IMR-90 (cell line): ENCODE data around the gene ADGRG1. TPM values are rescaled to one million over a fixed set of nuclear protein-coding genes. Genes with fewer than 3 reads are reported as not detected.

Source experiments
- ATAC-seq: fragments of 200-7000 bp; cut with Tn5 transposase; 2 replicates; pipeline ENCODE4 v1.9.1; 2020; ENCODE audit warnings: low read depth, mild to moderate bottlenecking, moderate library complexity
- BruUV-seq: library from RNA; stranded (reverse); fragments of 400-500 nt; replicated peaks from 2 replicates; lab custom pipeline; 2021; lab: Mats Ljungman, UMichigan
- CTCF ChIA-PET: fragments of 300-600 bp; formaldehyde crosslinking; extraction: SDS; loops from one replicate; lab custom pipeline; 2021; ENCODE audit warnings: antibody characterized with exemption; lab: Yijun Ruan, JAX
- POLR2A ChIA-PET: fragments of 300-600 bp; sonication (Branson Sonifier 250); formaldehyde crosslinking; loops from one replicate; lab custom pipeline; 2022; ENCODE audit warnings: antibody characterized with exemption; ENCODE audit not compliant: unreplicated experiment; lab: Charles Lee
- DNase-seq: peaks from one replicate; pipeline ENCODE4 v3.0.0; 2013
- H2AFZ ChIP-seq: replicated peaks from 2 replicates; pipeline ENCODE3; 2013; ENCODE audit warnings: low read length, mild to moderate bottlenecking; ENCODE audit not compliant: poor library complexity
- H2AK5ac ChIP-seq: 2 replicates; pipeline ENCODE4 v1.6.1; 2013; ENCODE audit warnings: low read depth, low read length, inconsistent platforms
- H2AK9ac ChIP-seq: replicated peaks from 2 replicates; pipeline ENCODE3; 2013; ENCODE audit warnings: mild to moderate bottlenecking, low read depth, low read length, moderate library complexity; ENCODE audit not compliant: poor library complexity
- H2BK120ac ChIP-seq: 2 replicates; pipeline ENCODE4 v1.6.1; 2013; ENCODE audit warnings: low read depth, low read length, inconsistent platforms
- H2BK15ac ChIP-seq: 3 replicates; pipeline ENCODE4 v1.6.1; 2013; ENCODE audit warnings: low read depth, low read length, inconsistent platforms
- H2BK20ac ChIP-seq: 2 replicates; pipeline ENCODE4 v1.6.1; 2013; ENCODE audit warnings: low read depth, mild to moderate bottlenecking, inconsistent platforms, low read length, moderate library complexity
- H2BK5ac ChIP-seq: 2 replicates; pipeline ENCODE4 v1.6.1; 2013; ENCODE audit warnings: mild to moderate bottlenecking, low read depth, low read length, inconsistent platforms; ENCODE audit not compliant: poor library complexity, severe bottlenecking
- H3K14ac ChIP-seq: replicated peaks from 2 replicates; pipeline ENCODE4 v1.6.1; 2013; ENCODE audit warnings: low read depth, low read length, inconsistent platforms
- H3K18ac ChIP-seq: 2 replicates; pipeline ENCODE4 v1.6.1; 2013; ENCODE audit warnings: low read depth, low read length, control low read depth
- H3K23ac ChIP-seq: 2 replicates; pipeline ENCODE4 v1.6.1; 2013; ENCODE audit warnings: low read depth, low read length, inconsistent platforms
- H3K27ac ChIP-seq: 2 replicates; pipeline ENCODE4 v1.5.1; 2013; ENCODE audit warnings: mild to moderate bottlenecking, control low read depth, low read length; ENCODE audit not compliant: insufficient read depth
- H3K27me3 ChIP-seq: 2 replicates; pipeline ENCODE4 v1.6.1; 2013; ENCODE audit warnings: low read length; ENCODE audit not compliant: control insufficient read depth, insufficient read depth
- H3K36me3 ChIP-seq: 2 replicates; pipeline ENCODE4 v1.6.1; 2013; ENCODE audit warnings: low read length, mixed read lengths; ENCODE audit not compliant: control insufficient read depth, insufficient read depth
- H3K4ac ChIP-seq: 2 replicates; pipeline ENCODE4 v1.6.1; 2013; ENCODE audit warnings: low read depth, low read length, inconsistent platforms
- H3K4me1 ChIP-seq: 2 replicates; pipeline ENCODE4 v1.6.1; 2013; ENCODE audit warnings: low read length, mixed read lengths; ENCODE audit not compliant: control insufficient read depth, insufficient read depth
- H3K4me2 ChIP-seq: 2 replicates; pipeline ENCODE4 v1.6.1; 2013; ENCODE audit warnings: low read depth, mild to moderate bottlenecking, control low read depth, low read length, moderate library complexity
- H3K4me3 ChIP-seq: 2 replicates; pipeline ENCODE4 v1.5.1; 2013; ENCODE audit warnings: low read depth, mild to moderate bottlenecking, control low read depth, low read length, moderate library complexity; ENCODE audit not compliant: insufficient read depth
- H3K56ac ChIP-seq: 2 replicates; pipeline ENCODE4 v1.6.1; 2013; ENCODE audit warnings: low read length, inconsistent platforms; ENCODE audit not compliant: insufficient read depth; ENCODE audit errors: extremely low read depth
- H3K79me1 ChIP-seq, 2 experiments: 2 replicates each; pipeline ENCODE4 v1.6.1; 2013; ENCODE audit warnings: low read length in 2 of 2, inconsistent platforms in 1 of 2, low read depth in 1 of 2
- H3K9ac ChIP-seq: 2 replicates; pipeline ENCODE4 v1.6.1; 2013; ENCODE audit warnings: low read depth, low read length, control low read depth
- H3K9me1 ChIP-seq: 2 replicates; pipeline ENCODE4 v1.6.1; 2013; ENCODE audit warnings: low read length, inconsistent platforms; ENCODE audit not compliant: insufficient read depth
- H3K9me3 ChIP-seq: 2 replicates; pipeline ENCODE4 v1.6.1; 2013; ENCODE audit warnings: low read length; ENCODE audit not compliant: control insufficient read depth, insufficient read depth
- H4K20me1 ChIP-seq: 2 replicates; pipeline ENCODE4 v1.6.1; 2013; ENCODE audit warnings: low read length, inconsistent platforms; ENCODE audit not compliant: insufficient read depth
- H4K5ac ChIP-seq: 2 replicates; pipeline ENCODE4 v1.6.1; 2013; ENCODE audit warnings: mild to moderate bottlenecking, low read depth, low read length, control low read depth
- H4K8ac ChIP-seq, 2 experiments: 2 replicates each; pipeline ENCODE4 v1.6.1; 2013; ENCODE audit warnings: low read depth in 2 of 2, low read length in 2 of 2, control low read depth in 1 of 2, inconsistent platforms in 1 of 2
- H4K91ac ChIP-seq: 2 replicates; pipeline ENCODE4 v1.6.1; 2013; ENCODE audit warnings: low read depth, low read length, inconsistent platforms; ENCODE audit not compliant: insufficient read depth
- BHLHE40 ChIP-seq: fragments of 150-350 bp; IDR thresholded peaks from 2 replicates; pipeline ENCODE4 v1.6.1; 2016; ENCODE audit warnings: mild to moderate bottlenecking, low read depth, low read length
- CEBPB ChIP-seq: IDR thresholded peaks from 2 replicates; pipeline ENCODE4 v1.6.1; 2012; ENCODE audit warnings: low read depth, low read length, improper control_type of control experiment
- CHD1 ChIP-seq: IDR thresholded peaks from 2 replicates; pipeline ENCODE4 v1.6.1; 2012; ENCODE audit warnings: low read depth, low read length, improper control_type of control experiment
- MAZ ChIP-seq: IDR thresholded peaks from 2 replicates; pipeline ENCODE4 v1.6.1; 2012; ENCODE audit warnings: low read depth, mild to moderate bottlenecking, low read length, improper control_type of control experiment, moderate library complexity, borderline replicate concordance
- MXI1 ChIP-seq: IDR thresholded peaks from 2 replicates; pipeline ENCODE4 v1.6.1; 2012; ENCODE audit warnings: low read depth, mild to moderate bottlenecking, low read length, moderate library complexity, borderline replicate concordance
- NFE2L2 ChIP-seq: fragments of 150-350 bp; IDR thresholded peaks from 2 replicates; pipeline ENCODE4 v1.6.1; 2016; ENCODE audit warnings: low read depth, mild to moderate bottlenecking, low read length
- POLR2A ChIP-seq: IDR thresholded peaks from 2 replicates; pipeline ENCODE4 v1.6.1; 2012; ENCODE audit warnings: mild to moderate bottlenecking, low read depth, low read length
- RAD21 ChIP-seq: IDR thresholded peaks from 2 replicates; pipeline ENCODE4 v1.6.1; 2012; ENCODE audit warnings: low read length, improper control_type of control experiment
- RCOR1 ChIP-seq: IDR thresholded peaks from 2 replicates; pipeline ENCODE4 v1.6.1; 2012; ENCODE audit warnings: mild to moderate bottlenecking, low read length, improper control_type of control experiment; ENCODE audit not compliant: insufficient replicate concordance
- RFX5 ChIP-seq: IDR thresholded peaks from 2 replicates; pipeline ENCODE4 v1.8.0; 2012; ENCODE audit warnings: low read depth, mild to moderate bottlenecking, low read length, moderate library complexity
- SMC3 ChIP-seq: fragments of 150-350 bp; IDR thresholded peaks from 2 replicates; pipeline ENCODE4 v1.6.1; 2016; ENCODE audit warnings: low read depth, mild to moderate bottlenecking, antibody characterized with exemption, low read length, moderate library complexity
- WGBS, 2 experiments: methylation state at CpG; one replicate each; pipeline versions ENCODE4 v1.1.5 to v1.1.7; 2013; ENCODE audit warnings: missing lambda C conversion rate in 2 of 2; ENCODE audit not compliant: insufficient read length in 1 of 2; ENCODE audit errors: extremely low coverage in 2 of 2; 5-methylcytosine and 5-hydroxymethylcytosine counted together
- dilution Hi-C: fragments of 300-500 bp; cut with HindIII; formaldehyde crosslinking; loops from one replicate; pipeline ENCODE4 v1.14.3; 2018; ENCODE audit warnings: low sequenced_read_pairs; ENCODE audit not compliant: unreplicated experiment
- in situ Hi-C: fragments of 300-500 bp; cut with MboI; formaldehyde crosslinking; loops from 3 replicates; pipeline ENCODE4 v1.14.3; 2019; ENCODE audit warnings: low sequenced_read_pairs, inconsistent platforms, mixed read lengths
- intact Hi-C: fragments of 100-400 bp; cut with micrococcal nuclease; formaldehyde crosslinking; loops from 2 replicates; pipeline ENCODE4 v1.10.0; 2022
- polyA plus RNA-seq, 3 experiments: library from polyadenylated mRNA; depleted of rRNA; stranded (reverse); fragments of >200 nt; gene quantifications; 2 replicates each; pipeline ENCODE4 v1.2.3, GENCODE V29; 2012; ENCODE audit warnings: low replicate concordance in 1 of 3
- total RNA-seq: library from RNA; depleted of rRNA; stranded (reverse); fragments of >200 nt; gene quantifications from 2 replicates; pipeline ENCODE4 v1.2.3, GENCODE V29; 2012
- TF ChIP-seq, protein P1 (sequence below): conservative IDR thresholded peaks from 2 replicates; pipeline ENCODE4 v1.5.1; 2012; ENCODE audit warnings: mild to moderate bottlenecking, low read depth, low read length, improper control_type of control experiment
- TF ChIP-seq, protein P2 (sequence below): fragments of 150-350 bp; IDR thresholded peaks from 2 replicates; pipeline ENCODE4 v1.6.1; 2016; ENCODE audit warnings: low read depth, mild to moderate bottlenecking, low read length, moderate library complexity, borderline replicate concordance

Gene ADGRG1
- total and polyA plus RNA-seq, 2 of the 4 experiments (the other 2 are of a cell fraction) = 0.90 to 8.4 TPM

DNA sequence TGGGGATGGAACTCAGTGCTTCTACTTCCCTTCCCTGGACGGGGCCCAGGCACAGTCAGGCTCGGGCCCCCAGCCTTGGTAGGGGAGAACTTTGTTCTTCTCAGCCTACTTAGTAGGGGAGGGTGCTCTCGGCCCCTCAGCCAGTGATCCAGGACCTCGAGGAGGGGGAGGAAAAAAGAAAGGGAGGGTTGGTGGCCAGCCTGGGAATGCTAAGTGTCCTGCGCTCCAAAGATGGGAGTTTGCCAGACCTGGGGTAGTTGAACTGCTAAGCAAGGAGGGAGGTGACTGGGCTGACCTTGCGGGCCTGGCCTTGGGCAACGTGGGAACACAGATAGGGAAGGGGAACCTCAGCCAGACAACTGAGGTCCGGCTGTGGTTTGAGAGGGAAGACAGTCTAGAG lies 12.2 kb downstream of the ADGRG1 start:
- no peak overlapping the region for H3K56ac ChIP-seq
- no peak overlapping the region for H3K27ac ChIP-seq
- ChIA-PET POLR2A (no interaction called here), CTCF (no interaction called here)
- no peak overlapping the region for H3K23ac ChIP-seq
- no peak overlapping the region for H3K14ac ChIP-seq
- BruUV-seq = no TSS peak
- intact Hi-C loops = loop anchor here (10.0 kb wide), 1 partner anchor 364 kb away; the partner anchor contains the start of genes USB1 and ZNF319
- no peak overlapping the region for H3K4me3 ChIP-seq
- H3K9me3 ChIP-seq = no peaks in the 10 kb centered on the region
- H3K27me3 ChIP-seq = peaks cover 16% of the 10 kb centered on the region
- peaks cover 17% of the 10 kb centered on the region for H3K9me1 ChIP-seq
- H4K20me1 ChIP-seq = no peaks in the 10 kb centered on the region
- H2AK5ac ChIP-seq = 0 out of 2 replicates have a peak overlapping the region, but pooled peaks have one; percentile 26
- no peaks in the 10 kb centered on the region for H3K79me1 ChIP-seq
- H2AK9ac ChIP-seq = no peak overlapping the region
- H2BK5ac ChIP-seq = no peak overlapping the region
- H3K4me1 ChIP-seq = peaks cover 8% of the 10 kb centered on the region
- no peak overlapping the region for H4K5ac ChIP-seq
- ATAC-seq (no peak), DNase-seq (no peak)
- no peaks in the 10 kb centered on the region for H3K36me3 ChIP-seq
- no peak overlapping the region for H2BK120ac ChIP-seq
- H2BK15ac ChIP-seq = no peak overlapping the region
- no peak overlapping the region for H2AFZ ChIP-seq
- TF ChIP-seq POLR2A (no peak), RCOR1 (no peak), RAD21 (no peak), NFE2L2 (no peak), MAZ (no peak), SMC3 (no peak), RFX5 (no peak), MXI1 (no peak), CHD1 (no peak), CEBPB (no peak), BHLHE40 (no peak)
- TF ChIP-seq, protein P1, sequence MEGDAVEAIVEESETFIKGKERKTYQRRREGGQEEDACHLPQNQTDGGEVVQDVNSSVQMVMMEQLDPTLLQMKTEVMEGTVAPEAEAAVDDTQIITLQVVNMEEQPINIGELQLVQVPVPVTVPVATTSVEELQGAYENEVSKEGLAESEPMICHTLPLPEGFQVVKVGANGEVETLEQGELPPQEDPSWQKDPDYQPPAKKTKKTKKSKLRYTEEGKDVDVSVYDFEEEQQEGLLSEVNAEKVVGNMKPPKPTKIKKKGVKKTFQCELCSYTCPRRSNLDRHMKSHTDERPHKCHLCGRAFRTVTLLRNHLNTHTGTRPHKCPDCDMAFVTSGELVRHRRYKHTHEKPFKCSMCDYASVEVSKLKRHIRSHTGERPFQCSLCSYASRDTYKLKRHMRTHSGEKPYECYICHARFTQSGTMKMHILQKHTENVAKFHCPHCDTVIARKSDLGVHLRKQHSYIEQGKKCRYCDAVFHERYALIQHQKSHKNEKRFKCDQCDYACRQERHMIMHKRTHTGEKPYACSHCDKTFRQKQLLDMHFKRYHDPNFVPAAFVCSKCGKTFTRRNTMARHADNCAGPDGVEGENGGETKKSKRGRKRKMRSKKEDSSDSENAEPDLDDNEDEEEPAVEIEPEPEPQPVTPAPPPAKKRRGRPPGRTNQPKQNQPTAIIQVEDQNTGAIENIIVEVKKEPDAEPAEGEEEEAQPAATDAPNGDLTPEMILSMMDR = no peak
- TF ChIP-seq, protein P2, sequence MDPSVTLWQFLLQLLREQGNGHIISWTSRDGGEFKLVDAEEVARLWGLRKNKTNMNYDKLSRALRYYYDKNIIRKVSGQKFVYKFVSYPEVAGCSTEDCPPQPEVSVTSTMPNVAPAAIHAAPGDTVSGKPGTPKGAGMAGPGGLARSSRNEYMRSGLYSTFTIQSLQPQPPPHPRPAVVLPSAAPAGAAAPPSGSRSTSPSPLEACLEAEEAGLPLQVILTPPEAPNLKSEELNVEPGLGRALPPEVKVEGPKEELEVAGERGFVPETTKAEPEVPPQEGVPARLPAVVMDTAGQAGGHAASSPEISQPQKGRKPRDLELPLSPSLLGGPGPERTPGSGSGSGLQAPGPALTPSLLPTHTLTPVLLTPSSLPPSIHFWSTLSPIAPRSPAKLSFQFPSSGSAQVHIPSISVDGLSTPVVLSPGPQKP = no peak
- 100% methylated on average over 1 of the region's 8 CpGs; no CpG with 5 or more reads in 1 of the 2 experiments for WGBS, 2 experiments
- dilution Hi-C loops = no loop called here
- H4K8ac ChIP-seq = no peak overlapping the region
- no peak overlapping the region for H2BK20ac ChIP-seq
- H3K18ac ChIP-seq = no peak overlapping the region
- no peak overlapping the region for H3K4me2 ChIP-seq
- in situ Hi-C loops = loop anchor here (5.0 kb wide), 1 partner anchor 38 kb away; no protein-coding TSS in a partner anchor
- H4K91ac ChIP-seq = no peak overlapping the region
- no peak overlapping the region for H3K4ac ChIP-seq
- H3K9ac ChIP-seq = no peak overlapping the region
